CD14-positive monocyte (primary cell): ENCODE measurements around the gene CD180. TPM values are rescaled to one million over a fixed set of nuclear protein-coding genes. Genes with fewer than 3 reads are reported as not detected.

Experiments used
- DNase-seq, 3 donors: peaks; one replicate each; pipeline ENCODE4 v3.0.0-alpha.2; 2011 to 2022
- H2AFZ ChIP-seq: 2 replicates; pipeline ENCODE4 v1.6.0; 2012; ENCODE audit warnings: mild to moderate bottlenecking, low read depth, low read length, inconsistent platforms; ENCODE audit not compliant: insufficient read depth, poor library complexity, severe bottlenecking
- H3K27ac ChIP-seq, 2 donors: 1 replicate in 1 of 2; 2 replicates in 1 of 2; pipeline ENCODE4 v1.5.1; 2012 to 2013; ENCODE audit warnings: low read length in 2 of 2, control low read depth in 1 of 2, inconsistent platforms in 1 of 2, low read depth in 1 of 2, mild to moderate bottlenecking in 1 of 2
- H3K27me3 ChIP-seq, 2 donors: one replicate each; pipeline versions ENCODE4 v1.6.0 to v1.6.1; 2011 to 2013; ENCODE audit warnings: low read length in 2 of 2; ENCODE audit not compliant: control insufficient read depth in 2 of 2, insufficient read depth in 2 of 2
- H3K36me3 ChIP-seq, 2 donors: replicated peaks in 1 of 2; 1 replicate in 1 of 2; 2 replicates in 1 of 2; pipeline versions ENCODE4 v1.5.1 to v1.6.1; 2012 to 2013; ENCODE audit warnings: low read length in 2 of 2, control low read depth in 1 of 2, inconsistent platforms in 1 of 2, mild to moderate bottlenecking in 1 of 2; ENCODE audit not compliant: insufficient read depth in 2 of 2, control insufficient read depth in 1 of 2
- H3K4me1 ChIP-seq, 2 donors: 1 replicate in 1 of 2; 2 replicates in 1 of 2; pipeline versions ENCODE4 v1.5.1 to v1.6.1; 2012 to 2013; ENCODE audit warnings: low read length in 2 of 2, control low read depth in 1 of 2, inconsistent platforms in 1 of 2, mild to moderate bottlenecking in 1 of 2, moderate library complexity in 1 of 2; ENCODE audit not compliant: insufficient read depth in 2 of 2, control insufficient read depth in 1 of 2
- H3K4me2 ChIP-seq: replicated peaks from 2 replicates; pipeline ENCODE3; 2012; ENCODE audit warnings: low read length, moderate library complexity, mild to moderate bottlenecking; ENCODE audit not compliant: poor library complexity, severe bottlenecking; ENCODE audit errors: extremely low read depth
- H3K4me3 ChIP-seq, 3 experiments: fragments of 200-600 bp in 1 of 3; sonication (generic) in 1 of 3; replicated peaks in 1 of 3; 1 replicate in 2 of 3; 2 replicates in 1 of 3; pipeline ENCODE4 v1.5.1; 2011 to 2013; ENCODE audit warnings: low read length in 3 of 3, mild to moderate bottlenecking in 3 of 3, control low read depth in 2 of 3, low read depth in 2 of 3, inconsistent platforms in 1 of 3, moderate library complexity in 1 of 3
- H3K79me2 ChIP-seq: 2 replicates; pipeline ENCODE4 v1.6.0; 2012; ENCODE audit warnings: mild to moderate bottlenecking, control low read depth, inconsistent platforms, low read length, moderate library complexity; ENCODE audit not compliant: insufficient read depth
- H3K9ac ChIP-seq: 2 replicates; pipeline ENCODE4 v1.6.0; 2017; ENCODE audit warnings: low read length, mild to moderate bottlenecking; ENCODE audit not compliant: insufficient read depth, poor library complexity, severe bottlenecking
- H3K9me3 ChIP-seq, 2 donors: replicated peaks in 1 of 2; 1 replicate in 1 of 2; 2 replicates in 1 of 2; pipeline versions ENCODE4 v1.5.1 to v1.6.1; 2012 to 2013; ENCODE audit warnings: low read length in 2 of 2, control low read depth in 1 of 2; ENCODE audit not compliant: control insufficient read depth in 1 of 2, insufficient read depth in 1 of 2
- H4K20me1 ChIP-seq: 2 replicates; pipeline ENCODE4 v1.6.0; 2012; ENCODE audit warnings: mild to moderate bottlenecking, low read length, control low read depth, moderate library complexity; ENCODE audit not compliant: insufficient read depth
- H3K27ac Mint-ChIP-seq, 7 donors: one replicate each; pipeline ENCODE4 v1.8.0; 2020; ENCODE audit warnings: mild to moderate bottlenecking in 7 of 7, mixed read lengths in 7 of 7, moderate library complexity in 6 of 7, inconsistent platforms in 2 of 7
- H3K27me3 Mint-ChIP-seq, 3 donors: one replicate each; pipeline ENCODE4 v1.8.0; 2021 to 2022; ENCODE audit warnings: low read depth in 3 of 3, mild to moderate bottlenecking in 3 of 3, mixed read lengths in 3 of 3, moderate library complexity in 3 of 3, inconsistent platforms in 1 of 3
- H3K36me3 Mint-ChIP-seq, 2 donors: one replicate each; pipeline ENCODE4 v1.8.0; 2020; ENCODE audit warnings: mixed read lengths in 2 of 2, inconsistent platforms in 1 of 2, mild to moderate bottlenecking in 1 of 2
- H3K4me1 Mint-ChIP-seq: one replicate; pipeline ENCODE4 v1.8.0; 2020; ENCODE audit warnings: mild to moderate bottlenecking, mixed read lengths
- H3K4me3 Mint-ChIP-seq, 2 donors: one replicate each; pipeline ENCODE4 v1.8.0; 2020; ENCODE audit warnings: mild to moderate bottlenecking in 2 of 2, mixed read lengths in 2 of 2, moderate library complexity in 1 of 2
- H3K9me3 Mint-ChIP-seq, 7 donors: one replicate each; pipeline ENCODE4 v1.8.0; 2020 to 2022; ENCODE audit warnings: mixed read lengths in 7 of 7, mild to moderate bottlenecking in 6 of 7, moderate library complexity in 6 of 7, inconsistent platforms in 2 of 7
- CTCF ChIP-seq: fragments of 200-600 bp; IDR thresholded peaks from one replicate; pipeline ENCODE4 v1.8.0; 2022; ENCODE audit warnings: antibody characterized with exemption, mild to moderate bottlenecking
- WGBS: methylation state at CpG from one replicate; pipeline ENCODE4 v1.1.5; 2013; ENCODE audit warnings: missing lambda C conversion rate; ENCODE audit not compliant: insufficient coverage; 5-methylcytosine and 5-hydroxymethylcytosine counted together
- intact Hi-C, 2 donors: fragments of 100-400 bp; cut with micrococcal nuclease; formaldehyde crosslinking; loops; one replicate each; pipeline versions ENCODE4 v1.15.0 to v1.15.1; 2023
- polyA plus RNA-seq, 3 donors: library from polyadenylated mRNA; depleted of rRNA in 1 of 3; unstranded in 2 of 3; stranded (reverse) in 1 of 3; fragments of 300-500 nt in 2 of 3; fragments of >200 nt in 1 of 3; fragmentation: Illumina TruSeq in 2 of 3; gene quantifications; 1 replicate in 2 of 3; 2 replicates in 1 of 3; pipeline ENCODE4 v1.2.3, GENCODE V29; 2012 to 2021

The CD180 gene
- polyA plus RNA-seq, 3 donors: 6.1 to 22.0 (median 11.7) TPM

GRCh38 chr5:67204821-67205220 is 8.2 kb upstream of the CD180 start:
- no peak overlapping the region for H3K27ac ChIP-seq

GRCh38 chr5:67203701-67204074 is 7.1 kb upstream of the CD180 start:
- intact Hi-C loops: no loop called here
- Histone ChIP-seq H3K36me3 (no peaks in the 10 kb centered on the region), H3K4me2 (no peak overlapping the region), H2AFZ (no peak overlapping the region), H3K4me1 (peaks cover 81 to 90% of the 10 kb centered on the region in 2 donors), H3K9me3 (no peaks in the 10 kb centered on the region), H4K20me1 (no peaks in the 10 kb centered on the region), H3K4me3 (no peak overlapping the region), H3K79me2 (no peaks in the 10 kb centered on the region), H3K27me3 (no peaks in the 10 kb centered on the region), H3K9ac (no peak overlapping the region), H3K27ac (no peak overlapping the region)
- Mint-ChIP-seq H3K9me3 (peaks cover 0 to 2% (median 0%) of the 10 kb centered on the region in 7 donors), H3K27me3 (peaks cover 0 to 3% (median 1%) of the 10 kb centered on the region in 3 donors), H3K27ac (peak overlapping the region in 2 of 7 donors; percentile 68 to 90), H3K36me3 (no peaks in the 10 kb centered on the region), H3K4me1 (peaks cover 81% of the 10 kb centered on the region), H3K4me3 (no peak overlapping the region)
- no peak for DNase-seq
- TF ChIP-seq CTCF: no peak
- WGBS: no CpG with 5 or more reads among the region's 2 CpGs

More at GRCh38 chr5:67204821-67205220, 8.2 kb upstream of the CD180 start:
- H2AFZ ChIP-seq: no peak overlapping the region
- no peak overlapping the region for H3K9ac ChIP-seq
- no peaks in the 10 kb centered on the region for H3K27me3 ChIP-seq
- no peak for DNase-seq
- no peaks in the 10 kb centered on the region for H3K36me3 ChIP-seq
- no peak overlapping the region for H3K4me3 Mint-ChIP-seq
- no peak overlapping the region for H3K4me3 ChIP-seq
- H3K9me3 ChIP-seq: no peaks in the 10 kb centered on the region
- no peak for TF ChIP-seq CTCF
- H3K79me2 ChIP-seq: no peaks in the 10 kb centered on the region
- H3K27me3 Mint-ChIP-seq: peaks cover 0 to 7% (median 5%) of the 10 kb centered on the region in 3 donors
- no peaks in the 10 kb centered on the region for H3K36me3 Mint-ChIP-seq
- WGBS: no CpG with 5 or more reads among the region's 5 CpGs
- peaks cover 70 to 79% of the 10 kb centered on the region in 2 donors for H3K4me1 ChIP-seq
- intact Hi-C loops: loop anchor here in 1 of 2 donors (5.0 kb wide), 1 partner anchor 38 kb away; no protein-coding TSS in a partner anchor
- peaks cover 0 to 2% (median 0%) of the 10 kb centered on the region in 7 donors for H3K9me3 Mint-ChIP-seq
- H4K20me1 ChIP-seq: no peaks in the 10 kb centered on the region
- no peak overlapping the region for H3K4me2 ChIP-seq
- peak overlapping the region in 3 of 7 donors; percentile 56 to 82 (median 73) for H3K27ac Mint-ChIP-seq
- H3K4me1 Mint-ChIP-seq: peaks cover 74% of the 10 kb centered on the region
